WTC11 (cell line): ENCODE measurements around the gene MGAT4A.

Experiments used
- ATF1 ChIP-seq: sonication (generic); formaldehyde crosslinking; IDR thresholded peaks from 2 replicates; pipeline ENCODE4 v1.8.1; 2023; ENCODE audit warnings: mild to moderate bottlenecking, moderate library complexity, missing genetic modification reagents
- CTCF ChIP-seq: fragments of 200-600 bp; IDR thresholded peaks from 2 replicates; pipeline ENCODE4 v1.8.0; 2022; ENCODE audit warnings: antibody characterized with exemption
- GRHL2 ChIP-seq: fragments of 250-450 bp; sonication (Bioruptor Pico); IDR thresholded peaks from 2 replicates; pipeline ENCODE4 v1.8.0; 2022; ENCODE audit warnings: mild to moderate bottlenecking, moderate library complexity; ENCODE audit not compliant: insufficient replicate concordance, severe bottlenecking
- NR2C2 ChIP-seq: sonication (generic); formaldehyde crosslinking; IDR thresholded peaks from 2 replicates; pipeline ENCODE4 v1.8.0; 2022; ENCODE audit warnings: mild to moderate bottlenecking, missing genetic modification reagents
- TCF7 ChIP-seq: sonication (generic); formaldehyde crosslinking; IDR thresholded peaks from 2 replicates; pipeline ENCODE4 v1.8.0; 2022; ENCODE audit warnings: mild to moderate bottlenecking, low read depth, missing genetic modification reagents, moderate library complexity

DNA sequence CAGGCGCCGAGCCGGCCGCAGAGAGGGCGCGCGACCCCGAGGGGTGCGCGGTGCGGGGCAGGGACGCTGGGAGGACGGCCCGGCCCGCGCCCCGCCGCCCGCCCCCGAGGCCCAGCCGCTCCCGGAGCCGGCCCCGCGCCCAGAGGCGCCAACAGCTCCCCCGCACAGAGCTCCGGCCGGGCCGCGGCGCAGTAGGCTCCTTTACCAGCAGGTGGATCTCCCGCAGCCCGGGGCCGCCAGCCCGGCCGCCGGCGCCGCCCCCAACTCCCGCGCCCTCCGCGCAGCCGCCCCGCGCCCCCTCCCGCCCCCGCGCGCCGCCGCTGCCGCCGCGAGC, 258 bp downstream of the MGAT4A start:
- TF ChIP-seq GRHL2 (CRISPR knock-in tag) (no peak), TCF7 (CRISPR knock-in tag) (no peak), NR2C2 (CRISPR knock-in tag) (no peak), ATF1 (CRISPR knock-in tag) (no peak), CTCF (no peak)
